Heart left ventricle (tissue), 13 donors: Measurements from ENCODE around the gene ROBO1.

Experiments used
- CTCF ChIP-seq, 12 donors: fragments of 200-600 bp; sonication (generic) in 4 of 12; IDR thresholded peaks; one replicate each; pipeline versions ENCODE4 v1.5.0 to v1.8.0; 2018 to 2022; ENCODE audit warnings: antibody characterized with exemption in 12 of 12, mild to moderate bottlenecking in 5 of 12
- POLR2A ChIP-seq, 2 donors: fragments of 450-650 bp; IDR thresholded peaks; one replicate each; pipeline ENCODE4 v1.6.1; 2017; ENCODE audit warnings: antibody characterized with exemption in 2 of 2, mild to moderate bottlenecking in 2 of 2, moderate library complexity in 2 of 2
- donor health status: ischemic (EF 13 %, LVEDD 7.1; RV severe dilation, severe dysfunction).
- donor health status: DM: no; HTN: yes; CAD: no.
- donor health status: DM: no; HTN: no; CAD: no.
- donor health status: ischemic (EF 25% LVEDD 6.9; RV normal size, moderate dysfunction).
- donor health status: ischemic (EF 25% LVEDD 5.7; RV mildly dilated, moderate dysfunction).
- donor health status: ischemic (EF 35%, LVEDD 5.7; RV mildly dilated, moderate dysfunction).
- donor health status: nonischemic (EF 11% LVEDD 7.7; RV severe dilation, severe dysfunction).
- donor health status: DM: yes; HTN: yes; CAD: no.
- donor health status: PGD.
- donor health status: ischemic (EF 29% LVEDD 5.4; RV normal size, mild dysfunction).
- donor health status: nonischemic (EF 23%, LVEDD 6.1; RV moderate dilation, normal function).

DNA sequence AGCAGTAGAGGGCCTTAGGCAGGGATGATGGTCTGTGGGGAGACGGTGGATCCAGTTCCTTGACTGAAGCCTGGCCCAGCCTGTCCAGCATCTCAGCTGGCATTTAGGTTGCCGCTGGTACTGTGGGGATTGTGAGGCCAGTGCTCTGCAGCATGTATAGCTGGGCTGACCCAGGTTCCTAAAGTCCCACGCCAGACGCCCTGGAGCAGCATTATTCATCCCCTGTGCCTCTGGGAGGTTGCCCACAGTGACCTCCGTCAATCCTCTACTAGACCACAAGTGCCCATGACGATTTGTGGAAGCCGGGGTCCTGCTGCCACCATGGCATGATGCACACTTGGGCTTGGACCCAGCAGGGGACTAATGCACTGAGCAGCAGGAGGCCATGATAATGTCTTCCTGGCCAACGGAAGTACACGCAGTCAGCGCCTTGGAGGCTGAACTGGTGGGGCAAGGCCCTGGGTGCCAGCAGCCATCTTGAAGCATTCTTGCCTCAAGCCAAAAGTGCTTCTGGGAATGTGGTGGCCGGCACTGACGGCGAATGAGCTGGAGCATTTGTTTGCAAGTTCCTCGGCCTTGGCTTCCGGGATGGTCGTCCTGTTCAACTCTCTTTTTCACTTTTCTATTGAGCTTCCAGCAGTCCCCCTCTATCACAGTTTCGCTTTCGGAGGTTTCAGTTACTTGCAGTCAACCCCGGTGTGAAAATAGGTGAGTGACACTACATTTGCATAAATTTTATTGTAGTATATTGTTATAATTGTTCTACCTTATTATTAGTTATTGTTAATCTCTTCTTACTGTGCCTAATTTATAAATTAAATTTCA lies 949.4 kb downstream of the ROBO1 start:
- no peak for TF ChIP-seq CTCF (IDR thresholded peaks at IDR 0.05)
- TF ChIP-seq POLR2A (IDR thresholded peaks at IDR 0.05): no peak
